NCI-H2227 (cell line): ENCODE data around the gene CPVL.

Source experiments
- DNase-seq: peaks from one replicate; lab custom pipeline; 2025; ENCODE audit not compliant: unreplicated experiment; lab: John Stamatoyannopoulos, UW

CPVL gene

GRCh38 chr7:28980451-28981160 is 165.7 kb downstream of the CPVL start:
- no peak for DNase-seq

- no peak for DNase-seq
Measured at GRCh38 chr7:28979776-28980175, 166.6 kb downstream of the CPVL start.

GRCh38 chr7:28977881-28978280 is 168.5 kb downstream of the CPVL start:
- no peak for DNase-seq

DNA sequence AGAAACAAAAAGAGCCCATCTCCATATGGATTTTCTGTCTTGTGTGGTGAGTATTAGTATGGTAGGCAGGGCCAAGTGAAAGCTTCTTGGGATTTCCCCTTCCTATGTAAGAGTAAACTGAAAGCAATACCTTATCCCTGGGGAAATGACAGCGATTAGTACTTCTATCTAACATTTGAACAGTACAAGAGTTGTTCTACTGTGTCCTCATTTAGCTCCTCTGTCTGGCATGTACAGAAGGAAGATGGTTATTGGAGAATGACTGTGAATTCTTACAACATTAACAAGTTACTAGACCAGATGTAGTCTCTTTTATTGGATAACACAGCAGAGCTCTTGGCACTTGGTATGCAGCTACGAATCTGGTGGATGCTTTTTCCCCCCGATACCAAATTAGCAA is 170.3 kb downstream of the CPVL start:
- no peak for DNase-seq

GRCh38 chr7:28973591-28973990 is 172.7 kb downstream of the CPVL start:
- no peak for DNase-seq

- no peak for DNase-seq
Measured at GRCh38 chr7:28964056-28964455, 182.3 kb downstream of the CPVL start.

DNA sequence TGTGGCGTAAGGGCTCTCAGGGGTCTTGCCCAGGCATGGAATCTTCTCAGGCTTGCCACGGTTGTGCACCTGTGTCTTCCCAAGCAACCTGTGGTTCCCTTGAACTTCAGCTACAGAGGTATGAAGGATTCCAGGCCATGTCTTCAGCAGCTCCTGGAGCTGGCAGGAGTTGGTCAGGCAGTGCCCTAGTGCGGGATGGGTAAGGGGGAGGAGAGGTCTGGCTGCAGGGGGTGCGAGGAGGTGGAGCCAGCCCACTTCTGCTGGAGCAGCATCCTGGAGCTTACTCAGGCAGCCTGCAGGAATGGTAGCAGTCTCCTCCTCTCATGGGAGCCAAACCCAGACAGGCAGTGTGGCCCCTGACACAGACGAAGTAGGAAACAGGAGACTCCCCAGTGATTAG is 184.4 kb downstream of the CPVL start:
- no peak for DNase-seq

GRCh38 chr7:28960071-28960840 is 186.1 kb downstream of the CPVL start:
- DNase-seq, result no peak

DNA sequence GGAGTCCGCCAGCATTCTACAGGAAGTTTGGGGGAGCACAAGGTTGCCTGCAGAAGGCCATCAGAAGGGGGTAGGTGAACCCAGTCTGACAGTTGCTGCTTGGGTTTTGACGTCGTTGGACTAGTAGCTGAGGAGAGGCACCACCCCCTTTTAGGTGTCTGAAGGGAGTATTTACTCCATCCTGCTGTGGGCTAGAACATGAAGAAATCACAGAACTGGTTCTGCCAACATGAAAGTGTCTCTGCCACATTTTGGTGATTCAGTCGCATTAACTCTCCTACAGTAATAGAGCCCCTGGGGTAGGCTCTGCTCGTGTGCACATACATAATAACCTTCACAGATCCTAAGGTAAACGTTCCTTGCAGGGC is 187.4 kb downstream of the CPVL start:
- no peak for DNase-seq

GRCh38 chr7:28958235-28958979 is 187.9 kb downstream of the CPVL start, which contains the start of gene TRIL:
Gene TRIL, minus strand, starts transcription at chr7:28958330. Its CDS starts 284 bp downstream, at chr7:28958046.
- peak; percentile 87 for DNase-seq

DNA sequence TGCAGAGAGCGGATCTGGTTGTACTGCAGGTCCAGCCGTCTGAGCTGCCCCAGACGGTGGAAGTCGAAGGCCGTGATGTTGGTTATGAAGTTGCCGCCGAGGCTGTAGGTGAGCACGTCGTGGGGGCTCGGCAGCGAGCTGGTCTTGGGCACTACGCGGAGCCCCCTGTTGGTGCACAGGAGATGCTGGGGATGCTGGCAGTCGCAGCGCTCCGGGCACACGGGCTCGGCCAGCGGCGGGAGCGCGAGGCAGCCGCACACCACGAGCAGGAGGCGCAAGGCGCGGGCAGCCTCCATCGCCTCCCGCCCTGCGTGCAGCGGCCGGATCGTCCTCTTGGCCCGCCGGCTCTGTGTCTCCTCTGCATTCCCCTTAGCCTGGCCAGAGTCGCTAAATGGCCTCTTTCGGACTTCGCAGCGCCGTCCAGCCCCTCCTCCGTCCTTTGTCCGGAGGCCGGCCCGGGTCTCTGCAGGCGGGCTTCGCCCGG is 188.5 kb downstream of the CPVL start:
- DNase-seq, result peak; percentile 47

GRCh38 chr7:28957064-28957750 is 189.1 kb downstream of the CPVL start:
- DNase-seq, result peak; percentile 47

- peak; percentile 75 for DNase-seq
Measured at GRCh38 chr7:28956608-28957063, 189.7 kb downstream of the CPVL start.

DNA sequence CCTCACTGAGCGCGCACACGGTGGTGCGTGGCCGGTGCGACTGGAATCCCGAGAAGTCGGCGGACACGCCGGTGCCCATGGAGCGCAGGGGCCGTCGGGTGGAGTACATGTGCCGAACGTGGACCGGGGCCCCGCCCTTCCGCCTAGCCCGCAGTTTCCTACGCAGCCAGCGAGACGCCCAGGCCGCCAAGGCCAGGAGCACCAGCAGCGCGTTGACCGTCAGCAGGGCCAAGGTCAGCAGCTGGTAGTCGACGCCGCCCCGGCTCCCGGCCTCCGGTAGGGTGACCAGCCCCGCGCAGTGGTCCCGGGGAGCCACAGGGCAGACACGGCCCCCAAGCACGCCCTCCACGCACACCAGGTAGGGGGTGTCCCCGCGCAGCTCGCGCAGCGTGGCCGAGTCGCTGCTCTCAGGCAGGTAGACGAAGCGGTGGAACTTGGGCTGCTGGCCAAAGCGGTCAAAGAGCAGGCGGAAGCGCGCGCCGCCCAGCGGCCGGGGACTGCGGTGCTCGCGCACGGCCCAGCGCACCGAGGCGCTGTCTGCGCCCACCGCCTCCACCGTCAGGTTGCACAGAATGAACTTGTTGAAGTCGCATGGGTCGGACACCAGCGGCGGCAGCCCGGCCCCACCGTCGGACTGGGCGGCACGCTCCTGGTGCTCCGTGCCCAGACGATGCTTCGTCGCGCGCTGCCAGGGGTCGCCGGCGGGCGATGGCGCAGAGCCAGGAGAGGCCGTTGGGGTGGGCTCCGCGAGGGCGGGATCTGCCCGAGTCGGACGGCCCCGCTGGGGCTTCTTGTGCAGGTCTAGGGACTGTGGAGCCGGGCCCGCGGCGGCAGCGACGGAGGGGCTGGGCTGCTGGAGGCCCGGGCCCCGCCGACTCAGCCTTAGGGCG is 190.4 kb downstream of the CPVL start:
- DNase-seq, result peak; percentile 79

GRCh38 chr7:28955356-28955717 is 191.0 kb downstream of the CPVL start:
- DNase-seq, result no peak

GRCh38 chr7:28954946-28955345 is 191.4 kb downstream of the CPVL start:
- DNase-seq, result no peak

DNA sequence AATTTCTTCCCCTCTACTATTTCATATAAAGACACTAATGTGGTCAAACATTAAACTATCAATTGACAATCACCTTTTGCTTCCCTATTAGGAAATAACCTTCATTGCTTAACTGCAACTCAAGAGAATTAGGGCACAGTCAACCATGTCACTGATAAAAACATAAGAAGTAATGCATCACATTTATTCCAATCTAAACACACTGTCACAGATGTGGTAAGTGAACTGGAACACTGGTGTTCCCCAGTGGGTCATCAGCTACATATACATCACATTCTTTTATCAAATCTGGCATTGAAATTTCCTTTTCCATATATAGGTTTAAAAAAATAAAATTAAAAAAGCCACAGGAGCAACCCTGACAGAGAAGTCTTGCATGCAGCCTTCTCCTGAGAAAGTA is 191.9 kb downstream of the CPVL start:
- no peak for DNase-seq

DNA sequence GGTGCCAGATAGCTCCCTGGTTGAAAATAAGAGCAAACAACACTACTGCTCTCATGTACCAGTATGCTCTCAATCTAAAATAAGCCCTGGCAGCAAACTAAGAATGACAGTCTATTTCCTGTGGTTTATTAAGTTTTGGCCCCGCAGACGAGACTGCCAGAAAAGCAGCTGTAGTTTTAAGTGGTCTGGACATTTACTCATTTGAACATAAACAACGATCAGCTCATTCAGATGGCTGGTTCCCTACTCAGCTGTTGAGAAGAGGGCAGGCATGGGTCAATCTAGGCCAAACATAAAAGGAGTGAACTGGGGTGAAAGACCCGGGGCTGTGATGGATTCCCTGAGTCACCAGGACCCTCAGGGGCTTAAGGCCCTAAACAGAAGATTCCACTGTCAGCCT is 192.7 kb downstream of the CPVL start:
- DNase-seq, result no peak
